ENCODE data around the gene BCL7A. TPM values are rescaled to one million over a fixed set of nuclear protein-coding genes. Genes with fewer than 3 reads are reported as not detected.
A peak's percentile ranks its signal among the peaks of the same experiment; 100 is the strongest.

Gene BCL7A
- polyA plus RNA-seq, 3 donors: 0.34 to 0.79 (median 0.56) TPM

- Histone ChIP-seq H3K4me3 (replicated peaks in 1 of 3; ENCODE audit: low read depth in 2 of 3, low read length in 3 of 3) (no peak overlapping the region), H3K4me2 (replicated peaks; ENCODE audit: extremely low read depth, low read length, poor library complexity, severe bottlenecking) (no peak overlapping the region), H4K20me1 (ENCODE audit: insufficient read depth, low read length) (no peaks in the 10 kb centered on the region), H3K36me3 (replicated peaks in 1 of 2; ENCODE audit: control insufficient read depth in 1 of 2, insufficient read depth in 2 of 2, low read length in 2 of 2) (no peaks in the 10 kb centered on the region), H3K79me2 (ENCODE audit: insufficient read depth, low read length) (no peaks in the 10 kb centered on the region), H3K27ac (ENCODE audit: low read depth in 1 of 2, low read length in 2 of 2) (no peak overlapping the region), H3K27me3 (ENCODE audit: control insufficient read depth in 2 of 2, insufficient read depth in 2 of 2, low read length in 2 of 2) (no peaks in the 10 kb centered on the region), H3K9me3 (replicated peaks in 1 of 2; ENCODE audit: control insufficient read depth in 1 of 2, insufficient read depth in 1 of 2, low read length in 2 of 2) (no peaks in the 10 kb centered on the region), H3K4me1 (ENCODE audit: control insufficient read depth in 1 of 2, insufficient read depth in 2 of 2, low read length in 2 of 2) (peaks cover 9 to 12% of the 10 kb centered on the region in 2 donors), H2AFZ (ENCODE audit: insufficient read depth, low read depth, low read length, poor library complexity, severe bottlenecking) (no peak overlapping the region), H3K9ac (ENCODE audit: insufficient read depth, low read length, poor library complexity, severe bottlenecking) (no peak overlapping the region)
- Mint-ChIP-seq H3K36me3 (peaks cover 0 to 23% of the 10 kb centered on the region in 2 donors), H3K4me3 (no peak overlapping the region), H3K4me1 (peaks cover 12% of the 10 kb centered on the region), H3K9me3 (peaks cover 0 to 1% (median 0%) of the 10 kb centered on the region in 7 donors), H3K27me3 (ENCODE audit: low read depth in 3 of 3) (no peaks in the 10 kb centered on the region), H3K27ac (no peak overlapping the region)
- DNase-seq: no peak
- no peak for TF ChIP-seq CTCF (IDR thresholded peaks at IDR 0.05)
- WGBS (ENCODE audit: insufficient coverage): 99% methylated on average over 15 of the region's 20 CpGs
- intact Hi-C loops (cut with micrococcal nuclease): no loop called here
Measured at GRCh38 chr12:122050706-122051105, 29.0 kb downstream of the BCL7A start.

- H3K4me2 ChIP-seq (replicated peaks; ENCODE audit: extremely low read depth, low read length, poor library complexity, severe bottlenecking): no peak overlapping the region
- no peak overlapping the region for H2AFZ ChIP-seq (ENCODE audit: insufficient read depth, low read depth, low read length, poor library complexity, severe bottlenecking)
- intact Hi-C loops (cut with micrococcal nuclease): no loop called here
- H3K27me3 ChIP-seq (ENCODE audit: control insufficient read depth in 2 of 2, insufficient read depth in 2 of 2, low read length in 2 of 2): no peaks in the 10 kb centered on the region
- H3K9me3 ChIP-seq (replicated peaks in 1 of 2; ENCODE audit: control insufficient read depth in 1 of 2, insufficient read depth in 1 of 2, low read length in 2 of 2): no peaks in the 10 kb centered on the region
- H3K79me2 ChIP-seq (ENCODE audit: insufficient read depth, low read length): no peaks in the 10 kb centered on the region
- TF ChIP-seq CTCF (IDR thresholded peaks at IDR 0.05): no peak
- DNase-seq: no peak
- H3K4me3 ChIP-seq (replicated peaks in 1 of 3; ENCODE audit: low read depth in 2 of 3, low read length in 3 of 3): no peak overlapping the region
- H3K36me3 Mint-ChIP-seq: peaks cover 0 to 20% of the 10 kb centered on the region in 2 donors
- no peak overlapping the region for H3K4me3 Mint-ChIP-seq
- H3K36me3 ChIP-seq (replicated peaks in 1 of 2; ENCODE audit: control insufficient read depth in 1 of 2, insufficient read depth in 2 of 2, low read length in 2 of 2): no peaks in the 10 kb centered on the region
- no peak overlapping the region for H3K27ac ChIP-seq (ENCODE audit: low read depth in 1 of 2, low read length in 2 of 2)
- H3K4me1 Mint-ChIP-seq: peaks cover 12% of the 10 kb centered on the region
- peaks cover 0 to 1% (median 0%) of the 10 kb centered on the region in 7 donors for H3K9me3 Mint-ChIP-seq
- H3K27ac Mint-ChIP-seq: peak overlapping the region in 1 of 7 donors; percentile 68
- no peaks in the 10 kb centered on the region for H4K20me1 ChIP-seq (ENCODE audit: insufficient read depth, low read length)
- H3K4me1 ChIP-seq (ENCODE audit: control insufficient read depth in 1 of 2, insufficient read depth in 2 of 2, low read length in 2 of 2): peaks cover 9 to 12% of the 10 kb centered on the region in 2 donors
- no peak overlapping the region for H3K9ac ChIP-seq (ENCODE audit: insufficient read depth, low read length, poor library complexity, severe bottlenecking)
- 95% methylated on average over 13 of the region's 14 CpGs for WGBS (ENCODE audit: insufficient coverage)
- H3K27me3 Mint-ChIP-seq (ENCODE audit: low read depth in 3 of 3): no peaks in the 10 kb centered on the region
Measured at GRCh38 chr12:122051231-122051876, 29.7 kb downstream of the BCL7A start.

Data from CD14-positive monocyte (primary cell).